Neural crest cell (in vitro differentiated cells): ENCODE data around the gene AKAP6. TPM values are rescaled to one million over a fixed set of nuclear protein-coding genes. Genes with fewer than 3 reads are reported as not detected.

Source experiments
- DNase-seq: peaks from one replicate; pipeline ENCODE4 v3.0.0; 2021; ENCODE audit warnings: low read depth, mixed read lengths, low spot score
- H3K27ac Mint-ChIP-seq: one replicate; pipeline ENCODE4 v1.8.0; 2021; ENCODE audit warnings: mild to moderate bottlenecking, mixed read lengths; ENCODE audit not compliant: unreplicated experiment
- H3K27me3 Mint-ChIP-seq: 2 replicates; pipeline ENCODE4 v1.8.0; 2021; ENCODE audit warnings: low read depth, mild to moderate bottlenecking, mixed read lengths
- H3K36me3 Mint-ChIP-seq: 2 replicates; pipeline ENCODE4 v1.8.0; 2021; ENCODE audit warnings: low read depth, mild to moderate bottlenecking, mixed read lengths
- H3K4me1 Mint-ChIP-seq: 2 replicates; pipeline ENCODE4 v1.8.0; 2021; ENCODE audit warnings: mixed read lengths
- H3K4me3 Mint-ChIP-seq: one replicate; pipeline ENCODE4 v1.8.0; 2021; ENCODE audit warnings: mild to moderate bottlenecking, mixed read lengths
- H3K9me3 Mint-ChIP-seq: 2 replicates; pipeline ENCODE4 v1.8.0; 2021; ENCODE audit warnings: mixed read lengths
- total RNA-seq: library from RNA; stranded (reverse); gene quantifications from 2 replicates; pipeline ENCODE4 v1.2.1, GENCODE V29; 2021
- TF ChIP-seq, protein P1 (sequence below): fragments of 200-600 bp; sonication (generic); conservative IDR thresholded peaks from 2 replicates; pipeline ENCODE4 v1.5.0; 2021; ENCODE audit warnings: antibody characterized with exemption, mild to moderate bottlenecking

Gene AKAP6
- total RNA-seq, 1 donor from 2014 or later = 9.4 TPM

DNA sequence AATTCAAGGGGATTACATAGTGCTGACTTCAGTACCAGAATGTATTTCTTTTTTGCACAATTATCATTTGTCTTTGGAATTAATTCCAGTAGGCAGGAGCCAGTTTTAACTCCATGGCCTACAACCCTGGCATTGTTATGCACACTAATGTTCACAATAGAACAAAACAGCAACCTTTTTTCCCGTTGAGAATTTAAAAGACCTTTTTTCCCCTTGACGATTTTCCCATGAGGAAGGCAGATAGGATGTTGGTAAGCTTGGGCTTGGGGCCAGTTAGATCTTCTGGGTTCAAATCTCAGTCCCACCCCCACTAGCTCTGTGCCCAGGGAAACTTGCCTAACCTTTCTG is 13.7 kb downstream of the AKAP6 start:
- Mint-ChIP-seq H3K27me3 (no peaks in the 10 kb centered on the region), H3K4me1 (peaks cover 25% of the 10 kb centered on the region), H3K9me3 (peaks cover 1% of the 10 kb centered on the region), H3K36me3 (no peaks in the 10 kb centered on the region), H3K4me3 (no peak overlapping the region), H3K27ac (no peak overlapping the region)
- TF ChIP-seq, protein P1, sequence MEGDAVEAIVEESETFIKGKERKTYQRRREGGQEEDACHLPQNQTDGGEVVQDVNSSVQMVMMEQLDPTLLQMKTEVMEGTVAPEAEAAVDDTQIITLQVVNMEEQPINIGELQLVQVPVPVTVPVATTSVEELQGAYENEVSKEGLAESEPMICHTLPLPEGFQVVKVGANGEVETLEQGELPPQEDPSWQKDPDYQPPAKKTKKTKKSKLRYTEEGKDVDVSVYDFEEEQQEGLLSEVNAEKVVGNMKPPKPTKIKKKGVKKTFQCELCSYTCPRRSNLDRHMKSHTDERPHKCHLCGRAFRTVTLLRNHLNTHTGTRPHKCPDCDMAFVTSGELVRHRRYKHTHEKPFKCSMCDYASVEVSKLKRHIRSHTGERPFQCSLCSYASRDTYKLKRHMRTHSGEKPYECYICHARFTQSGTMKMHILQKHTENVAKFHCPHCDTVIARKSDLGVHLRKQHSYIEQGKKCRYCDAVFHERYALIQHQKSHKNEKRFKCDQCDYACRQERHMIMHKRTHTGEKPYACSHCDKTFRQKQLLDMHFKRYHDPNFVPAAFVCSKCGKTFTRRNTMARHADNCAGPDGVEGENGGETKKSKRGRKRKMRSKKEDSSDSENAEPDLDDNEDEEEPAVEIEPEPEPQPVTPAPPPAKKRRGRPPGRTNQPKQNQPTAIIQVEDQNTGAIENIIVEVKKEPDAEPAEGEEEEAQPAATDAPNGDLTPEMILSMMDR = no peak
- no peak for DNase-seq

DNA sequence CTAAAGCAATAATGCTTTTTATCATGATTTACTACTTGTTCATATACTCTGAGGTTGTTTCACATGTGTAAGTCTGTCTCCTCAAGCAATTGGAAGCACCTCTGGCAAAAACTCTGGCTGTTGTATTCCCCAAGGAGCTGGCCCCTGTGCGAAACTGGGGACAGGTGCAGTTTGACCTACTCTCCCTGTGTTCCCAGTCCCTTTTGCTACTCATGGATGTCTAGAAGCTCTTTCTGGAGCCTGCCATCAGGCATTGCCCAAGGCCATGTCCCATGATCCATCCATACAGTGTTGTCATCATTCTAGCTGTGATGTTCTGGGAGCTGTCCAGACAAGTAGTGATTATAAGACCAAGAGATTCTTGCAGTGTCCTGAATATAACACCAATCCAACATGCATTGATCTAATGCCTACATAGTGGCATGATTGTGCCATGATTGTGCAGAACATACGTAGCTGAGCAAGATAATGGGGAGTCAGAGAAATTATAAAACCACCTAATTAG is 14.9 kb downstream of the AKAP6 start:
- no peak for DNase-seq
- Mint-ChIP-seq H3K27ac (no peak overlapping the region), H3K4me3 (no peak overlapping the region), H3K4me1 (peaks cover 27% of the 10 kb centered on the region), H3K9me3 (peaks cover 3% of the 10 kb centered on the region), H3K36me3 (no peaks in the 10 kb centered on the region), H3K27me3 (no peaks in the 10 kb centered on the region)
- TF ChIP-seq, protein P1 = no peak

DNA sequence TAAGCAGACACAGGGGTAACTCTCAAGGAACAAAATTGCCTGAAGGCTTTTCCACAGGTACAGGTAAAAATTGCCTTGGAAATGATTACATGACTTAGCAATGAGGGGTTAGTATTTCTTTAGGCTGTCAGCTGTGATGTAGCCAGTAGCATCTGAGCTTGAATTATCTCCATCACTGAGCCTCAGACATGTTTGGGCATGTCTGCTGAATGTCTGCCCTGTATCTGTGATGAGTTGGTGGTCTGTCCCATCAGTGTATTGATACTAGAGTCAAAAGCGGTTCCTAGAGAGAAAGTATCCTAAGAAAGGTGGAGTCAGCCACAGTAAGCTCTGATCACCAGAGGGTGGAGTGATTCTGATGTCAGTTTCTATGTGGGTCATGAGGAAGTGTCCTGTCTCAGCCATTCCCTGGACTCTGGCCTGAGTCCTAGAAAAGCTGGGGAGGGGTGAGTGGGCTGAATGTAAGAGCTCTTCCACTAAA is 16.3 kb downstream of the AKAP6 start:
- Mint-ChIP-seq H3K27me3 (no peaks in the 10 kb centered on the region), H3K4me3 (no peak overlapping the region), H3K36me3 (no peaks in the 10 kb centered on the region), H3K4me1 (peaks cover 23% of the 10 kb centered on the region), H3K9me3 (peaks cover 3% of the 10 kb centered on the region), H3K27ac (no peak overlapping the region)
- TF ChIP-seq, protein P1 = no peak
- no peak for DNase-seq

DNA sequence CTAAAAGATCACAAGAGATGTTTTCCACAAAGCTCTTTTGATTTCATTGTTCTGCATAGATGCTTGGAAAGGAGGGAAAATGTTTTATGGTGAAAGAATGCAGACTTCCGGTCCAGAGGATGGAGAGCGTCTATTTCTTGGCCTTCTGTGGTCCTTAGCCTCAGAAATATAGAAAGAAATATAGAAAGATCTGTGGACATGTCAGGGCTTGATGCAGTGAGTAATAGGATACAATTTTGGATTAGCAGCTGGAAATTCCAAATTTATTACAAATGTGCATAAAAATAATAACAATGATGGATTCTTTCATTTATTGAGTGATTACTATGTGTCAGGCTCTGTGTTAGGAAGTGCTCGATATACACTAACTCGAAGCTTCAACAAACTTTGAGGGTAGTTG is 20.2 kb downstream of the AKAP6 start:
- Mint-ChIP-seq H3K36me3 (no peaks in the 10 kb centered on the region), H3K4me1 (peaks cover 9% of the 10 kb centered on the region), H3K27me3 (no peaks in the 10 kb centered on the region), H3K27ac (no peak overlapping the region), H3K4me3 (no peak overlapping the region), H3K9me3 (peaks cover 3% of the 10 kb centered on the region)
- no peak for DNase-seq
- TF ChIP-seq, protein P1 = no peak

DNA sequence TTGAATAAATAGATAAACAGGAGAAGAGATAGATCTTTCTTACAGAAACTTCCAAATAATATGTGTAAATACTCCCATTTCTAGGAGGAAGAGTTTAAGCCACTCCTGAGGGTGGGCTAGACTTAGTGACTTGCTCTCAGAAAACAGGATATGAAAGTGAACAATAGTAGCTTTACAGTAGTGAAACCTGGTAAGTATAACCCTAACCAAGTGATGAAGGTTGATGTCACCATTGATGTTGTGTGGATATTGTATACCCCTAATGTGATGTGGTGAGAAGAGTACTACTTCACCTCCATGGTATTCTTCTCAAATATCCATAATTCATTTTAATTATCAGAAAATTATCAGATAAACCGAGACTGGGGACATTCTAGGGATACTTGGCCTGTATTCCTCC is 20.9 kb downstream of the AKAP6 start:
- TF ChIP-seq, protein P1 = no peak
- Mint-ChIP-seq H3K4me3 (no peak overlapping the region), H3K4me1 (peaks cover 9% of the 10 kb centered on the region), H3K27ac (no peak overlapping the region), H3K9me3 (peaks cover 3% of the 10 kb centered on the region), H3K27me3 (no peaks in the 10 kb centered on the region), H3K36me3 (no peaks in the 10 kb centered on the region)
- no peak for DNase-seq
